Stimulated activated CD4-positive, alpha-beta T cell treated with anti-CD3 and anti-CD28 coated beads, Interleukin-15, amount 100 ng/mL, for 48 hours (primary cell): ENCODE results near the gene DUSP5.
"Not testable (repeated sequence)": the region's sequence is repeated elsewhere in the genome, so short reads cannot be mapped to it uniquely, and the experiment has no call there.

ENCODE experiments used
- DNase-seq, 2 donors: peaks; one replicate each; pipeline ENCODE4 v3.0.0-alpha.2; 2020; ENCODE audit warnings: low read depth in 2 of 2

DUSP5 gene

GRCh38 chr10:110522365-110522988 lies 24.8 kb downstream of the DUSP5 start:
- DNase-seq = no peak

GRCh38 chr10:110523736-110524135 lies 26.0 kb downstream of the DUSP5 start:
- DNase-seq = no peak

GRCh38 chr10:110524179-110524858 lies 26.6 kb downstream of the DUSP5 start:
- no peak for DNase-seq

DNA sequence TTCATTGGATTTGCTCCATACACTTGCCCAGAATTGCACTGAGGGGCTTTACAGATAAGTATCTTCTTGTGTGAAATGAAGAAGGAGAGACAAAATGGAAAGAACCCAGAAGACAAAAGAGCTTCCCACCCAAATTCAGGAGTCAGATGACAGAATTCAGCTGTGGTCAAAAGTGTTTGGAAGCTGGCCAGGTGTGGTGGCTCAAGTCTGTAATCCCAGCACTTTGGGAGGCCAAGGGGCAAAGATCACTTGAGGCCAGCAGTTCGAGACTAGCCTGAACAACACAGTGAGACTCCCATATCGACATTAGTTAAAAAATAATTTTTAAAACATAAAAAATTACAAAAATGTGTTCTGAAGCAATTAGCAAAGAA lies 27.1 kb downstream of the DUSP5 start:
- DNase-seq = no peak

- DNase-seq = no peak
These were observed 27.9 kb downstream of the DUSP5 start for GRCh38 chr10:110525349-110526260.

- no peak for DNase-seq
These were observed 30.0 kb downstream of the DUSP5 start for GRCh38 chr10:110527731-110528171.

GRCh38 chr10:110528224-110528996 lies 30.7 kb downstream of the DUSP5 start:
- no peak for DNase-seq

- peak in 1 of 2 donors; percentile 23 for DNase-seq
These were observed 31.4 kb downstream of the DUSP5 start for GRCh38 chr10:110528997-110529524.

DNA sequence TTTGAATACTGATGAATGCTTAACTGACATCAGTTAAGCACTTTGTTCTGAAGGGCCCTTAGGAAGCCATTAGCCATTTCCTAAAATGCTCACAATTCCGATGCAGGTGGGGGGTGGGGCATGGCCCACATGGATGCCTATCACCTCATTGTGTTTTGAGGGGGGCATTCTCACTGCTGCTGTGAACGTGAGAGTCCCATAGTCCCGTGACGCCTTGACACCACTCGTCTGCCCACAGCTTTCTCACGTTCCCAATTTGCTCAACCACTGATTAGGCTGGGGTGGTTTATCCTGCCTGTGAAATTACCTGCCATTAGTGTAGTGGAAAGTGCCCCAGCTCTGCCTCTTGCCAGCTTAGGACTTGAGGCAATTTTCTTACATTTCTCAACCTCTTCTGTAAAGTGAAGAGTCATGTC lies 31.9 kb downstream of the DUSP5 start:
- no peak for DNase-seq

DNA sequence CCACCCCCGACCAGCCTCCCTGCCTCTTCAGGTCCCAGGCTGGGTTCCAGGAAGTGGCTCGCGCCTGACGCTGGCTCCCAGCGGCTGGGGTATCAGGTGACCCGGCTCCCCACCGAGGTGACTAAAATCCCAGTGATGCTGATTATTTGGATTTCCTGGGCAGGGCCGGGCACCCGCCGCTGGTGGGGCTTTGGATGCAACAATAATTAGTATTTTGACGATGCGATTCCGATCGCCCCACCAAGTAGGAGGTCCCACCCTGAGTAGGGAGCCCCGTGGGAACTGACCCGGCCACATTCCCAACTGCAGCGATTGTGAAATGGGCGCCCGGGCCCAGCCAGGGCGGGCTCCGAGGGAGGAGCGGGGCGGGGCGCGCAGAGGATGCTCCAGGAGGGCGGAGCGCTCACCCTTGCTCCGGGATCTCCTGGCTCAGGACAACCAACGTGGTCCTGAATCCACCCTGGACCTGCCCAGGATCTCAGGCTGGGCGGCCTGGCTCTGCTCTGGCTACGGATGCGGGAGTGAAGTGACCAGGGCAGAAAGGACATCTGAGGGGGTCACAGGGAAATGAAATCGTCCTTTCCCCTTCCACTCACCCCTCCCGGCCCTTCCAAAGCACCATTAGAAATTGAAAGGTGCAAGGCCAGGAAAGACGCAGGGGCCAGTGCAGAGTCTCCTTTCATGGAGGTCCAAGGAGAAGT lies 32.6 kb downstream of the DUSP5 start:
- DNase-seq = no peak

- no peak for DNase-seq
These were observed 34.0 kb downstream of the DUSP5 start for GRCh38 chr10:110531687-110532086.

- DNase-seq = not testable (repeated sequence)
These were observed 34.9 kb downstream of the DUSP5 start for GRCh38 chr10:110532628-110533027.

DNA sequence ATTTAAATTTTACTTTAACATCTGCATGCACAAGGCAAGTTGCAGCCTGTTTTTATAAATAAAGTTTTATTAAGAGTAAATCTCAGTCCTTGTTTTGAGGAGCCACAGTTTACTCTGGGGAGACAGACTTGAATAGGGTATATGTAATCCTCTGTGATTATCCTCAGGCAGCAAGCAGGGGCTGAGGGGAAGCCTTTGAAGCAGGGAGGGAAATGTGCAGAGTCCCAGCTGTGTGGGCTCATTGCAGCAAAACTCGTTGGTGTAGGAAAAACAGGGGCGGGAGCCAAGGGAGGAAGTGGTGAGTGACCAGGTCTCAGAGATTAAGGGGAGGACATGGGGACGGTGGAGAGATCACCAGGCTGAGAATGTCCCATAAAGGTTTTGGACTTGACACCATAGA lies 35.4 kb downstream of the DUSP5 start:
- no peak for DNase-seq

DNA sequence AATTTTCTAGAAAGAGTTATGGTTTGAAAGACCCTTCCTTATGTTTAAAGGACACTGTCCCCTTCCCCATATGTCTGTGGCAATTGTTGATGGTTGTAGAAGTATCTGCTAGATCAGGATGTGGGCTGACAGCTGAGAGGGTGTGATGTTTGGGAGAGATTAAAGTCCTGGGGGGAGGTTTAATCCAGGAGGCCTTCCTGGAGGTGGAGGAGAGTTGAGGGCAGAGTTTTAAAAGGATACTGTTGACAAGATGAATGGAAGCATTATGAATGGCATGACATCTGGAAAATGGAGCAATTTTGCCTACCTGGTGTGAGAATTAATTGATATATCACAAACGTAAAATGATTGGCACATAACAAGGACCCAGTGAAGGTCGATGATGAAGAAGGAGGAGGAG lies 36.9 kb downstream of the DUSP5 start:
- DNase-seq = no peak

DNA sequence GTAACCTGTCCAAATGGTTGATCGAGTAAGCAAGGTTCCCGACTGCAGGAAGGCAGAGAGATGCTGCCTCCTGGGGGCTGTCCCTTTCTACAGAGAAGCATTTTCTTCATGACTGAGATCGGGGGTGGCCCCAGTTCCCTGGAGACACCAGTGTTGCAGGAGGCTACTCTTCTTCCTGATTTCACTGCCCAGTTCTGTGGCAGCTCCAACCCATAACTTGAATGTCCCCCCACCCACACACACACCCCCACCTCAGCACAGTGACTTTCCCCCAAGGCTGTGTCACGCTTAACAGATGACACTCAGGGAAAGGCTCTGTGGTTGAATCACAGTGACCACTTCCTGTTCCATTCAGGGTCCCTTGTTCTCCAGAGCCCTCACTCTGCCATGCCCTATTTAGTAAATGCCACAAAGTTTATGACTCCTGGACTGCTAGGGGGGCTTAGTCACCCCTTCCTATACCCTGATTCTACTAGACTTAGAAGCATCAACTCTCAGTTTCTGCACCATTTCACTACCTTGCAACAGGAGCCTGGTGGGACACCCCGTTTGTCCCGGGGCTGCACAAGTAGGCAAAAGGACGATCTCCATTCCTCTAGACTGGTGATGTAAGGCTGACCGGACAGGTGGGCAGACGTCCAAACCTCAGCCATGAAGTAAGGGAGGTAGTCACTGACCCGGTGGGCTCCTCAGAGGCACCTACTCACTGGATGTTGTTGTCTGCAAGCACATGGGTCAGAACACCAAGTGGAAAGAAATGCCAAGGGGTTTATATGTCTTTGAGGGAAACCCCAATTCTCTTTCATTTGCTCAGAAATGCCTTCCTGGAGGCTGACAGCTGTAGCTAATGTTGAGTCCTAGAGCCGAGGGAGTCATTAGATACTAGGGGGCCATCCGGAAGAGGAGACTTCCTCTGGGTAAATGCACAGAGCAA lies 38.5 kb downstream of the DUSP5 start:
- peak; percentile 71 to 75 for DNase-seq

DNA sequence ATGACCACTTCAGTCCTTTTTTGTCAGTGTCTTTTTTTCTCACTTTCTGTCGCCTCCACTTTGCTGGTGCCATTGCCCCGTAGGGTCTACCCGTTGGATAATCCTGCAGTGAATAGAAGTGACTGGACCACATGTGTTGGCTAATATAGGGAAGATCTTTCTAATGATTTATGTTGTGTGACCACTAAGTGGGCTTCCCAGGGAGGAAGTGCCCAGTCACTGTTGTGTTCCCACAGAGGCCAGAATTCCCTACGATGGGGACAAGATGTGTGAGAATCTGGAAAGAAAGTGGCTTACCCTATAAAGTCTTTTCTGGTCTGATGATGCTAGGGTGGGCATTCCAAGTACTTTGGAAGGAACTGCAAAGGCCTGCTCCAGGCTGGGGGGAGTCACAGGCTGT lies 41.4 kb downstream of the DUSP5 start:
- no peak for DNase-seq

DNA sequence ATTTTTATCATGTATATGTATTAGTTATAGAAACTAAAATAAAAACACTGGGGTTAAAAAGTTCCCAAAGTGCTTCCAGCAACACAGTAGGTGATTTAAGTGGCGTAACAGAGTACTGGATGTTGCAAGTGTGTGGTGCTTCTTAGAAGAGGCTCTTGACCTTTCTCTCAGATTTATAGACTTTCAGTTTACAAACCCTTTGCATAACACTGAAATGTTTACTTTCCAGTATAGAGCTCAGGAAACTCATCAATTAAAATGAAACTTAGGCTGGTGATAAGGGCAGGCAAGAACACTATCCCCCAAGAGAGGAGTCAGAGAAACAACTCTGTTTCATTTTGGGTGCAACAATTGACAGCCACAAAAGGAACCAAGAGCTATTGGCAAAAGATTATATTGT lies 42.3 kb downstream of the DUSP5 start:
- no peak for DNase-seq

DNA sequence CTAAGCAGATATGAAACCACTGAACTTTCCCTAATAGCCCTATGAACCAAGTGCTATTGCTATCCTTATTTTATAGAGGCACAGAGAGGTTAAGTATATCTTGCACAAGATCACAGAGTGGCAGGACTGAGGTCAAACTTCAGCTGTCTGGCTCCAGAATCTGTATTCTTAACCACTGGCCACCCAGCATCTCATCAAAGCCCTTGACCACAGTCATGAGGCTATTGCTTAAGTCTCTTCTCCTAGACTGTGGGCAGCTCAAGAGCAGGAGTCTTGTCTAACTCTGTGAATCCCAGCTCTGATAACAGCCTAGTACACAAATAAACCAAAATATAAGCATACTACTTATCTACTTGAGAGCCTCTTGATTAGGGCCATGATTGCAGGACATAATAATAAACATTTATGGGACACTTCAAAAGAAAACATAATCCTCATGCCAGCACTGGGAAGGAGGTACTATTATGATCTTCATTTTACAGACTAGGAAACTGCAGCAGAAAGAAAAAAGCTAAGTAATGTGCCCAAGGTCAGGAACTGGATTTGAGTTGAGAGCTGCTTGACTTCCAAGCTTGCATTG lies 47.3 kb downstream of the DUSP5 start:
- no peak for DNase-seq

DNA sequence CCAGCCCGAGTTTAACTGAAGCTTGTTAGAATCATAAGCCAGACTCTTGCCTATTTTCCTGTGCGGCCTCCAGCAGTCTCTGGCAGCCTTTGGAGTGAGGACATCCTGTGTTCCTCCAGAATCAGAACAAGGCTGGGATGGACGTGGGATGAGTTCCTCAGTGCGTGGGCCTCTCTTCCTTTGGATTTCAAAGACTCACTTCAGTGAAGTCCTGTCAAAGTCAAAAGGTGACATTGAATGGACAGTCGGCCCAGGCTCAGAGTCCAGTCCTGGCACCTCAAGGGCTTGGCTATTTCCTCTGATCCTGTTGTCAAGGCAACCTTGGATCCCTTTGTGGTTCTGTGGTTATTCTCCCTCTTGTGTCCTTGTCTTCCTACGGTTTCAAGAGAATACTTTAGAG lies 48.4 kb downstream of the DUSP5 start:
- DNase-seq = no peak
